HepG2 (cell line): Measurements from ENCODE around the gene TWNK. TPM values are rescaled to one million over a fixed set of nuclear protein-coding genes. Genes with fewer than 3 reads are reported as not detected.

Experiments
- ADNP ChIP-seq: sonication (generic); formaldehyde crosslinking; IDR thresholded peaks from 2 replicates; pipeline ENCODE4 v1.4.0; 2020; ENCODE audit warnings: missing genetic modification reagents
- FOXO1 ChIP-seq: sonication (generic); formaldehyde crosslinking; IDR thresholded peaks from 2 replicates; pipeline ENCODE4 v1.4.0; 2020; ENCODE audit warnings: missing genetic modification reagents
- IKZF1 ChIP-seq: fragments of 450-650 bp; IDR thresholded peaks from 2 replicates; pipeline ENCODE4 v1.7.1; 2016
- JUN ChIP-seq: sonication (generic); formaldehyde crosslinking; IDR thresholded peaks from 2 replicates; pipeline ENCODE4 v1.4.0; 2020; ENCODE audit warnings: mild to moderate bottlenecking, missing genetic modification reagents
- JUNB ChIP-seq: sonication (generic); formaldehyde crosslinking; IDR thresholded peaks from 2 replicates; pipeline ENCODE4 v1.8.0; 2022; ENCODE audit warnings: missing genetic modification reagents, mild to moderate bottlenecking, borderline replicate concordance
- PTBP1 ChIP-seq: fragments of 200-400 bp; formaldehyde crosslinking; IDR thresholded peaks from 2 replicates; pipeline ENCODE4 v1.6.1; 2018; ENCODE audit warnings: low read length, low read depth; ENCODE audit not compliant: poor library complexity, severe bottlenecking
- SRF ChIP-seq: IDR thresholded peaks from 2 replicates; pipeline ENCODE4 v1.6.1; 2011; ENCODE audit warnings: mild to moderate bottlenecking, low read depth, low read length, moderate library complexity
- TAF1 ChIP-seq: sonication (generic); formaldehyde crosslinking; IDR thresholded peaks from 2 replicates; pipeline ENCODE4 v1.4.0; 2020; ENCODE audit warnings: missing genetic modification reagents
- TBL1XR1 ChIP-seq: fragments of 150-350 bp; IDR thresholded peaks from 2 replicates; pipeline ENCODE4 v1.6.1; 2014; ENCODE audit warnings: borderline replicate concordance, low read length; ENCODE audit not compliant: partially characterized antibody
- ZBTB21 ChIP-seq: sonication (generic); formaldehyde crosslinking; IDR thresholded peaks from 2 replicates; pipeline ENCODE4 v1.4.0; 2020; ENCODE audit warnings: missing genetic modification reagents
- ZFP82 ChIP-seq: sonication (generic); formaldehyde crosslinking; IDR thresholded peaks from 2 replicates; pipeline ENCODE4 v1.5.1; 2020; ENCODE audit warnings: mild to moderate bottlenecking, missing genetic modification reagents, borderline replicate concordance
- ZNF121 ChIP-seq: sonication (generic); formaldehyde crosslinking; IDR thresholded peaks from 2 replicates; pipeline ENCODE4 v1.5.0; 2020; ENCODE audit warnings: mild to moderate bottlenecking, missing genetic modification reagents
- ZNF124 ChIP-seq: sonication (generic); formaldehyde crosslinking; IDR thresholded peaks from 2 replicates; pipeline ENCODE4 v1.4.0; 2020; ENCODE audit warnings: missing genetic modification reagents
- ZNF143 ChIP-seq: sonication (generic); formaldehyde crosslinking; IDR thresholded peaks from 2 replicates; pipeline ENCODE4 v1.4.0; 2020; ENCODE audit warnings: missing genetic modification reagents
- ZNF224 ChIP-seq: sonication (generic); formaldehyde crosslinking; IDR thresholded peaks from 2 replicates; pipeline ENCODE4 v1.5.0; 2020; ENCODE audit warnings: mild to moderate bottlenecking, missing genetic modification reagents
- ZNF543 ChIP-seq: sonication (generic); formaldehyde crosslinking; IDR thresholded peaks from 2 replicates; pipeline ENCODE4 v1.4.0; 2020; ENCODE audit warnings: mild to moderate bottlenecking, missing genetic modification reagents
- polyA plus RNA-seq, 8 experiments: library from polyadenylated mRNA; depleted of rRNA in 3 of 8; stranded (reverse) in 7 of 8; unstranded in 1 of 8; fragments of >200 nt; fragmentation: Illumina TruSeq in 4 of 8; extraction: Trizol in 4 of 8; gene quantifications; 2 replicates each; pipeline versions ENCODE4 v1.2.1 to v1.2.3, GENCODE V29; 2011 to 2016; ENCODE audit warnings: low read depth in 4 of 8, missing spikeins in 1 of 8, mixed read lengths in 1 of 8; ENCODE audit not compliant: insufficient read depth in 1 of 8
- total RNA-seq, 5 experiments: library from RNA; depleted of rRNA; stranded (reverse); fragments of >200 nt; fragmentation: Illumina TruSeq; extraction: Trizol; gene quantifications; 2 replicates each; pipeline ENCODE4 v1.2.3, GENCODE V29; 2016; ENCODE audit warnings: low read depth in 1 of 5
- TF ChIP-seq, protein P1 (sequence below): sonication (generic); formaldehyde crosslinking; IDR thresholded peaks from 2 replicates; pipeline ENCODE4 v1.4.0; 2020; ENCODE audit warnings: missing genetic modification reagents
- TF ChIP-seq, protein P2 (sequence below): sonication (generic); formaldehyde crosslinking; IDR thresholded peaks from 2 replicates; pipeline ENCODE4; 2020; ENCODE audit warnings: missing genetic modification reagents, mild to moderate bottlenecking, borderline replicate concordance
- TF ChIP-seq, protein P3 (sequence below): sonication (generic); formaldehyde crosslinking; IDR thresholded peaks from 2 replicates; pipeline ENCODE4 v1.5.1; 2020; ENCODE audit warnings: missing genetic modification reagents, mild to moderate bottlenecking, borderline replicate concordance

The TWNK gene
- total and polyA plus RNA-seq, 2 of the 13 experiments (the other 11 are each of a cell fraction or from before 2014, with no cell fraction given), result 10.7 to 16.5 TPM

DNA sequence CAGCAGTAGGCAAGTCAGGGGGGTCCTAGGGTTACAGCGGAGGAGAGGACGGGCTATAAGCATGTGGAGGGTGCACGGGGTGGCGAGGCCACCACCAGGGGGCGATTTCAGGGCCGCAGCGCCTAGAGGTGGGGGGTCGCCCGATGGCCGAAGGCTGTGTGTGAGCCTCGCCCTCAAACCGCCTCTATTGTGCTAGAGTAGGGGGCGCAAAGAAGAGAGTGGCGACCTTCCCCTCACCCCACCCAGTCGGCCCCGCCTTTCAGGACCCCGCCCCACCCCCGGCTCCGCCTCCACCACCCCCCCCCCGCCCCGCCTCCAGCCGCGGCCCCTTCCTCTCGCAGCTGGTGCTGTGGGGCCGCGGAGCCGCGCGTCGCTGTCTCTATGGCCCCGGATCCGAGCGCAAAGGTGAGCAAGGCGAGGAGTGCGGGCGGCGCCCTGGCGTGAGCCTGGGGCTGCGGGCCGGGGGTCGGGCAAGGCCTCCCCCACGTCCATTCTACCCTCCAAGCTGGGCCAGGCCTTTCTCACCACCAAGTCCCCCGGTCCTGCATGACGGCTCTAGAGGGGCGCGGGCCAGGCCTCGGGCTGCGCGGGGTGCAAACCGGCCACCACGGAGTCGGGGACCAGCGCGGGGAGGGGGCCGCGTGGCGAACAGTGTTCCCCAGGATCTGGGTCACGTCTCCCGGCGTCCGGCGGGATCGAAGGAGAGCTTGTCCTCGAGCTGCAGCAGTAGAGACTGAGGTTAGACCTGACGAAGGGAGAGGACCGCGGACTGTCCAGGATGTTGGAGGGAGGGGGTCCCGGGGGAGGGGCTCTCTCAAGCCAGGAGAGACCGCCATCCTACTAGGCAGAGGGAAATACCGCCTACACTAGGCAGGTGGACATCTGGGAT lies 17.9 kb upstream of the TWNK start, which contains the start of gene SEMA4G (continued):
- TF ChIP-seq, protein P1, sequence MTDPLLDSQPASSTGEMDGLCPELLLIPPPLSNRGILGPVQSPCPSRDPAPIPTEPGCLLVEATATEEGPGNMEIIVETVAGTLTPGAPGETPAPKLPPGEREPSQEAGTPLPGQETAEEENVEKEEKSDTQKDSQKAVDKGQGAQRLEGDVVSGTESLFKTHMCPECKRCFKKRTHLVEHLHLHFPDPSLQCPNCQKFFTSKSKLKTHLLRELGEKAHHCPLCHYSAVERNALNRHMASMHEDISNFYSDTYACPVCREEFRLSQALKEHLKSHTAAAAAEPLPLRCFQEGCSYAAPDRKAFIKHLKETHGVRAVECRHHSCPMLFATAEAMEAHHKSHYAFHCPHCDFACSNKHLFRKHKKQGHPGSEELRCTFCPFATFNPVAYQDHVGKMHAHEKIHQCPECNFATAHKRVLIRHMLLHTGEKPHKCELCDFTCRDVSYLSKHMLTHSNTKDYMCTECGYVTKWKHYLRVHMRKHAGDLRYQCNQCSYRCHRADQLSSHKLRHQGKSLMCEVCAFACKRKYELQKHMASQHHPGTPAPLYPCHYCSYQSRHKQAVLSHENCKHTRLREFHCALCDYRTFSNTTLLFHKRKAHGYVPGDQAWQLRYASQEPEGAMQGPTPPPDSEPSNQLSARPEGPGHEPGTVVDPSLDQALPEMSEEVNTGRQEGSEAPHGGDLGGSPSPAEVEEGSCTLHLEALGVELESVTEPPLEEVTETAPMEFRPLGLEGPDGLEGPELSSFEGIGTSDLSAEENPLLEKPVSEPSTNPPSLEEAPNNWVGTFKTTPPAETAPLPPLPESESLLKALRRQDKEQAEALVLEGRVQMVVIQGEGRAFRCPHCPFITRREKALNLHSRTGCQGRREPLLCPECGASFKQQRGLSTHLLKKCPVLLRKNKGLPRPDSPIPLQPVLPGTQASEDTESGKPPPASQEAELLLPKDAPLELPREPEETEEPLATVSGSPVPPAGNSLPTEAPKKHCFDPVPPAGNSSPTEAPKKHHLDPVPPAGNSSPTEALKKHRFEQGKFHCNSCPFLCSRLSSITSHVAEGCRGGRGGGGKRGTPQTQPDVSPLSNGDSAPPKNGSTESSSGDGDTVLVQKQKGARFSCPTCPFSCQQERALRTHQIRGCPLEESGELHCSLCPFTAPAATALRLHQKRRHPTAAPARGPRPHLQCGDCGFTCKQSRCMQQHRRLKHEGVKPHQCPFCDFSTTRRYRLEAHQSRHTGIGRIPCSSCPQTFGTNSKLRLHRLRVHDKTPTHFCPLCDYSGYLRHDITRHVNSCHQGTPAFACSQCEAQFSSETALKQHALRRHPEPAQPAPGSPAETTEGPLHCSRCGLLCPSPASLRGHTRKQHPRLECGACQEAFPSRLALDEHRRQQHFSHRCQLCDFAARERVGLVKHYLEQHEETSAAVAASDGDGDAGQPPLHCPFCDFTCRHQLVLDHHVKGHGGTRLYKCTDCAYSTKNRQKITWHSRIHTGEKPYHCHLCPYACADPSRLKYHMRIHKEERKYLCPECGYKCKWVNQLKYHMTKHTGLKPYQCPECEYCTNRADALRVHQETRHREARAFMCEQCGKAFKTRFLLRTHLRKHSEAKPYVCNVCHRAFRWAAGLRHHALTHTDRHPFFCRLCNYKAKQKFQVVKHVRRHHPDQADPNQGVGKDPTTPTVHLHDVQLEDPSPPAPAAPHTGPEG (CRISPR knock-in tag), result no peak
- TF ChIP-seq ZNF143 (CRISPR knock-in tag), result no peak
- no peak; the same call in 1 of the 2 replicates for TF ChIP-seq JUNB
- TF ChIP-seq ZNF224 (CRISPR knock-in tag), result no peak
- peak; percentile 39; the same call in 1 of the 2 replicates for TF ChIP-seq ZFP82
- TF ChIP-seq, protein P2, sequence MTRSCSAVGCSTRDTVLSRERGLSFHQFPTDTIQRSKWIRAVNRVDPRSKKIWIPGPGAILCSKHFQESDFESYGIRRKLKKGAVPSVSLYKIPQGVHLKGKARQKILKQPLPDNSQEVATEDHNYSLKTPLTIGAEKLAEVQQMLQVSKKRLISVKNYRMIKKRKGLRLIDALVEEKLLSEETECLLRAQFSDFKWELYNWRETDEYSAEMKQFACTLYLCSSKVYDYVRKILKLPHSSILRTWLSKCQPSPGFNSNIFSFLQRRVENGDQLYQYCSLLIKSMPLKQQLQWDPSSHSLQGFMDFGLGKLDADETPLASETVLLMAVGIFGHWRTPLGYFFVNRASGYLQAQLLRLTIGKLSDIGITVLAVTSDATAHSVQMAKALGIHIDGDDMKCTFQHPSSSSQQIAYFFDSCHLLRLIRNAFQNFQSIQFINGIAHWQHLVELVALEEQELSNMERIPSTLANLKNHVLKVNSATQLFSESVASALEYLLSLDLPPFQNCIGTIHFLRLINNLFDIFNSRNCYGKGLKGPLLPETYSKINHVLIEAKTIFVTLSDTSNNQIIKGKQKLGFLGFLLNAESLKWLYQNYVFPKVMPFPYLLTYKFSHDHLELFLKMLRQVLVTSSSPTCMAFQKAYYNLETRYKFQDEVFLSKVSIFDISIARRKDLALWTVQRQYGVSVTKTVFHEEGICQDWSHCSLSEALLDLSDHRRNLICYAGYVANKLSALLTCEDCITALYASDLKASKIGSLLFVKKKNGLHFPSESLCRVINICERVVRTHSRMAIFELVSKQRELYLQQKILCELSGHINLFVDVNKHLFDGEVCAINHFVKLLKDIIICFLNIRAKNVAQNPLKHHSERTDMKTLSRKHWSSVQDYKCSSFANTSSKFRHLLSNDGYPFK (CRISPR knock-in tag), result peak; percentile 24; the same call in 1 of the 2 replicates
- peak; percentile 73 for TF ChIP-seq TAF1
- no peak for TF ChIP-seq SRF
- no peak for TF ChIP-seq JUN (CRISPR knock-in tag)
- 0 out of 2 replicates have a peak, but pooled peaks have one; percentile 63 for TF ChIP-seq ZNF543 (CRISPR knock-in tag)
- TF ChIP-seq FOXO1 (CRISPR knock-in tag), result no peak
- no peak for TF ChIP-seq TBL1XR1
- TF ChIP-seq ZNF121 (CRISPR knock-in tag), result no peak
- TF ChIP-seq ZNF124 (CRISPR knock-in tag), result no peak
- TF ChIP-seq, protein P3, sequence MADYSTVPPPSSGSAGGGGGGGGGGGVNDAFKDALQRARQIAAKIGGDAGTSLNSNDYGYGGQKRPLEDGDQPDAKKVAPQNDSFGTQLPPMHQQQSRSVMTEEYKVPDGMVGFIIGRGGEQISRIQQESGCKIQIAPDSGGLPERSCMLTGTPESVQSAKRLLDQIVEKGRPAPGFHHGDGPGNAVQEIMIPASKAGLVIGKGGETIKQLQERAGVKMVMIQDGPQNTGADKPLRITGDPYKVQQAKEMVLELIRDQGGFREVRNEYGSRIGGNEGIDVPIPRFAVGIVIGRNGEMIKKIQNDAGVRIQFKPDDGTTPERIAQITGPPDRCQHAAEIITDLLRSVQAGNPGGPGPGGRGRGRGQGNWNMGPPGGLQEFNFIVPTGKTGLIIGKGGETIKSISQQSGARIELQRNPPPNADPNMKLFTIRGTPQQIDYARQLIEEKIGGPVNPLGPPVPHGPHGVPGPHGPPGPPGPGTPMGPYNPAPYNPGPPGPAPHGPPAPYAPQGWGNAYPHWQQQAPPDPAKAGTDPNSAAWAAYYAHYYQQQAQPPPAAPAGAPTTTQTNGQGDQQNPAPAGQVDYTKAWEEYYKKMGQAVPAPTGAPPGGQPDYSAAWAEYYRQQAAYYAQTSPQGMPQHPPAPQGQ, result no peak
- TF ChIP-seq PTBP1, result no peak
- 0 out of 2 replicates have a peak, but pooled peaks have one; percentile 23 for TF ChIP-seq ADNP (CRISPR knock-in tag)
- no peak for TF ChIP-seq ZBTB21 (CRISPR knock-in tag)
- no peak for TF ChIP-seq IKZF1
